ENCODE results near the gene RNASE11. TPM values are rescaled to one million over a fixed set of nuclear protein-coding genes. Genes with fewer than 3 reads are reported as not detected.
"Not testable (repeated sequence)": the region's sequence is repeated elsewhere in the genome, so short reads cannot be mapped to it uniquely, and the experiment has no call there.

RNASE11 gene
- total RNA-seq, 1 experiment from 2014 or later = not detected

DNA sequence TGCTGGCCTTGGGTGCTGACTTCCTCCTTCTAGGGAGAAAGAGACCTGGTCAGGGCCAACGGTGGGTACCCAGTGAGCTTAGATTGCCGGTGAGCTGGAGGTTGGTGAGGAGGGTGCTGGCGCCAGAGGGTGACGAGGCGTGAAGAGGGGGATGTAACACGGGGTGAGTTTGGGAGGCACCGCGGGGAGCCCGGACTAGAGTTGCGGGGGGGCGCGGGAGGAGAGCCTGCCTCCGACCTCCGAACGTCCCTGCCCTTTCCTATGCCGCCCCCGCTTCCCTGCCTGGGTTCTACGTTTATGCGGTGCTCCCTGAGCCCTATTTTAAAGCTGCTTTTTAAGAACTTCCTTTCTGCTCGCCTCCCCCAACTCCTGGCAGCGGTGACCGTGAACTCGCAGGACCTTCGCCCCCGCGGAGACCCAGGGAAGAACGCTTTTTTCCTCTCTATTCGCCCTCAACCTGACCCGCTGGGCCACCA is 35.1 kb upstream of the RNASE11 start:
- POLR2A ChIA-PET (ENCODE audit: unreplicated experiment) = no interaction called here
- CTCF ChIA-PET = interaction anchor here (0.6 kb wide), 1 partner anchor 226 kb away, joined by 3 read pairs; no protein-coding TSS in a partner anchor
- no TSS peak for BruUV-seq (replicated peaks)
- intact Hi-C loops (cut with micrococcal nuclease) = no loop called here
- H3K79me2 ChIP-seq (ENCODE audit: low read length) = no peaks in the 10 kb centered on the region
- no peak overlapping the region for H2AFZ ChIP-seq (ENCODE audit: low read length)
- no peak overlapping the region for H3K4me2 ChIP-seq (ENCODE audit: low read length)
- H3K27me3 ChIP-seq (ENCODE audit: low read length) = no peaks in the 10 kb centered on the region
- peaks cover 9% of the 10 kb centered on the region; the same call in 1 of the 2 replicates for H3K4me1 ChIP-seq (ENCODE audit: insufficient read depth, low read length)
- no peak overlapping the region for H3K9ac ChIP-seq (ENCODE audit: low read length)
- no peaks in the 10 kb centered on the region for H3K36me3 ChIP-seq (ENCODE audit: low read depth, low read length)
- H3K9me2 ChIP-seq (replicated peaks; ENCODE audit: low read length) = no peaks in the 10 kb centered on the region
- H3K9me3 ChIP-seq (ENCODE audit: low read length) = no peaks in the 10 kb centered on the region
- H4K20me1 ChIP-seq (ENCODE audit: low read length) = no peaks in the 10 kb centered on the region
- H3K4me3 ChIP-seq (ENCODE audit: low read length) = no peak overlapping the region
- no peak for ATAC-seq
- TF ChIP-seq EZH2phosphoT487 (IDR thresholded peaks at IDR 0.05; ENCODE audit: borderline replicate concordance, low read length) = no peak
- TF ChIP-seq, protein P1, sequence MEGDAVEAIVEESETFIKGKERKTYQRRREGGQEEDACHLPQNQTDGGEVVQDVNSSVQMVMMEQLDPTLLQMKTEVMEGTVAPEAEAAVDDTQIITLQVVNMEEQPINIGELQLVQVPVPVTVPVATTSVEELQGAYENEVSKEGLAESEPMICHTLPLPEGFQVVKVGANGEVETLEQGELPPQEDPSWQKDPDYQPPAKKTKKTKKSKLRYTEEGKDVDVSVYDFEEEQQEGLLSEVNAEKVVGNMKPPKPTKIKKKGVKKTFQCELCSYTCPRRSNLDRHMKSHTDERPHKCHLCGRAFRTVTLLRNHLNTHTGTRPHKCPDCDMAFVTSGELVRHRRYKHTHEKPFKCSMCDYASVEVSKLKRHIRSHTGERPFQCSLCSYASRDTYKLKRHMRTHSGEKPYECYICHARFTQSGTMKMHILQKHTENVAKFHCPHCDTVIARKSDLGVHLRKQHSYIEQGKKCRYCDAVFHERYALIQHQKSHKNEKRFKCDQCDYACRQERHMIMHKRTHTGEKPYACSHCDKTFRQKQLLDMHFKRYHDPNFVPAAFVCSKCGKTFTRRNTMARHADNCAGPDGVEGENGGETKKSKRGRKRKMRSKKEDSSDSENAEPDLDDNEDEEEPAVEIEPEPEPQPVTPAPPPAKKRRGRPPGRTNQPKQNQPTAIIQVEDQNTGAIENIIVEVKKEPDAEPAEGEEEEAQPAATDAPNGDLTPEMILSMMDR (conservative IDR thresholded peaks at IDR 0.05; ENCODE audit: low read depth, low read length) = no peak
- no peak for TF ChIP-seq EZH2 (IDR thresholded peaks at IDR 0.05; ENCODE audit: low read length, unreplicated experiment)
- H3K27ac ChIP-seq (ENCODE audit: low read length) = no peak overlapping the region
- no peaks in the 10 kb centered on the region for H3F3A ChIP-seq (ENCODE audit: low read length, unreplicated experiment)
- no peak for DNase-seq

DNA sequence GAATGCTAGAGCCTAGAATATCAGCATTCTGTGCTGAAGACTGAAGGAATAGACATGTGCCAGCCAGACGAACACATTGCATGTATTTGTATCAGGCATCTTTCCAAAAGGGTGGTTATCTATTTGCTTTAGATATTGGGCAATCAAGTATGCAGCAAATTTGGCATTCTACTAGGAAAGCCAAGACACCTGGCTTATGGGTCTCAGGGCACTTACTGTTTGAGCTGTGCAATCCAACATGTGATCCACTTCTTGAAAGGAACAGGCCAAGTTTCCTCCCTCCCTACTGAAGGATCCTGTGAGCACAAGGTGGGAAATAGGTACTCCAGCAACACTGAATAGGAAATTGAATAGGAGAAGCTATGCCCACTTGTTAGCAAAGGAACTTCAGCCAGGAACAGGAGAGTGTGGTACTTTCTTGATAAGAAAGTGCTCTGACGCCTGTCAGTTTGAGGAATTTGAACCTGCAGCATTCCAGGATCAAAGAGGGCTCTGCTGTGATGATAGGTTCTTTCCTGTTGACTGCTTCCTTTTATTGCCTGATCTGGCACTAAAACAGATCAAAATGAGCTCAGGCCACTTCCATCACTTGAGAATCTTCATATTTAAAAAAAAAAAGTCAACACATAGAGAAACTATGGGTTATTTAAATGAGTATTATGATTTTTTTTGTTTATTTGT is 33.1 kb upstream of the RNASE11 start:
- H3K36me3 ChIP-seq (ENCODE audit: low read depth, low read length) = no peaks in the 10 kb centered on the region
- no peaks in the 10 kb centered on the region for H3K27me3 ChIP-seq (ENCODE audit: low read length)
- H3F3A ChIP-seq (ENCODE audit: low read length, unreplicated experiment) = no peaks in the 10 kb centered on the region
- H2AFZ ChIP-seq (ENCODE audit: low read length) = no peak overlapping the region
- DNase-seq = no peak
- ATAC-seq = no peak
- intact Hi-C loops (cut with micrococcal nuclease) = no loop called here
- no peak overlapping the region for H3K4me2 ChIP-seq (ENCODE audit: low read length)
- TF ChIP-seq, protein P1 (conservative IDR thresholded peaks at IDR 0.05; ENCODE audit: low read depth, low read length) = no peak
- no peak for TF ChIP-seq EZH2phosphoT487 (IDR thresholded peaks at IDR 0.05; ENCODE audit: borderline replicate concordance, low read length)
- no peak for TF ChIP-seq EZH2 (IDR thresholded peaks at IDR 0.05; ENCODE audit: low read length, unreplicated experiment)
- no peak overlapping the region for H3K4me3 ChIP-seq (ENCODE audit: low read length)
- H3K79me2 ChIP-seq (ENCODE audit: low read length) = no peaks in the 10 kb centered on the region
- no peaks in the 10 kb centered on the region for H3K9me3 ChIP-seq (ENCODE audit: low read length)
- no peaks in the 10 kb centered on the region for H4K20me1 ChIP-seq (ENCODE audit: low read length)
- no peaks in the 10 kb centered on the region for H3K9me2 ChIP-seq (replicated peaks; ENCODE audit: low read length)
- H3K9ac ChIP-seq (ENCODE audit: low read length) = no peak overlapping the region
- POLR2A ChIA-PET (ENCODE audit: unreplicated experiment) = no interaction called here
- CTCF ChIA-PET = no interaction called here
- no peaks in the 10 kb centered on the region for H3K4me1 ChIP-seq (ENCODE audit: insufficient read depth, low read length)
- H3K27ac ChIP-seq (ENCODE audit: low read length) = no peak overlapping the region
- no TSS peak for BruUV-seq (replicated peaks)

DNA sequence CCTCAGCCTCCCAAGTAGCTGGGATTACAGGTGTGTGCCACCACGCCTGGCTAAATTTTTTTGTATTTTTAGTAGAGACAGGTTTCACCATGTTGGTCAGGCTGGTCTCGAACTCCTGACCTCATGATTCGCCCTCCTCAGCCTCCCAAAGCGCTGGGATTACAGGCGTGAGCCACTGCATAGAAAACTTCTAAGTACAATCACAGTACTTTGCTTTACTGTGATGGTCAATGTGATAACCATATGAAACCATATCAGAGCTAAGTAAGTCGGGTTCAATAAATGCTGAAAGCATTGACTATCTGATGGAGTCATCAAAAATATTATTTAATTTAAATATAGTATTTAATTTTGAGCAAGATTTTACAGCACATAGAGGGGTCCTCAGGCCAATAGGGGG is 31.9 kb upstream of the RNASE11 start:
- H3F3A ChIP-seq (ENCODE audit: low read length, unreplicated experiment); POLR2A ChIA-PET (ENCODE audit: unreplicated experiment); H3K36me3 ChIP-seq (ENCODE audit: low read depth, low read length); H2AFZ ChIP-seq (ENCODE audit: low read length); intact Hi-C loops (cut with micrococcal nuclease); H3K4me2 ChIP-seq (ENCODE audit: low read length); CTCF ChIA-PET; H3K4me3 ChIP-seq (ENCODE audit: low read length); H3K9ac ChIP-seq (ENCODE audit: low read length); H3K4me1 ChIP-seq (ENCODE audit: insufficient read depth, low read length); H3K27me3 ChIP-seq (ENCODE audit: low read length); H4K20me1 ChIP-seq (ENCODE audit: low read length); H3K9me3 ChIP-seq (ENCODE audit: low read length); H3K27ac ChIP-seq (ENCODE audit: low read length); H3K9me2 ChIP-seq (replicated peaks; ENCODE audit: low read length); ATAC-seq; BruUV-seq (replicated peaks); DNase-seq; H3K79me2 ChIP-seq (ENCODE audit: low read length): not testable (repeated sequence)
